CD1c-positive myeloid dendritic cell (primary cell): ENCODE measurements around the gene HSPA6.
A peak's percentile ranks its signal among the peaks of the same experiment; 100 is the strongest.
"Not testable (repeated sequence)": the region's sequence is repeated elsewhere in the genome, so short reads cannot be mapped to it uniquely, and the experiment has no call there.

Source experiments
- DNase-seq: peaks from one replicate; pipeline ENCODE4 v3.0.0-alpha.2; 2016; ENCODE audit errors: extremely low spot score

The HSPA6 gene

GRCh38 chr1:161523817-161524741, at the start of gene HSPA6:
TSS of gene HSPA6 (plus strand) at chr1:161524540. CDS start at chr1:161524659, 119 bp downstream.
- peak; percentile 94 for DNase-seq

- not testable (repeated sequence) for DNase-seq
Observed at GRCh38 chr1:161477711-161478110, 46.6 kb upstream of the HSPA6 start.

GRCh38 chr1:161478985-161479384, 45.4 kb upstream of the HSPA6 start:
- DNase-seq, result no peak

- no peak for DNase-seq
Observed at GRCh38 chr1:161480381-161481035, 43.8 kb upstream of the HSPA6 start.

- no peak for DNase-seq
Observed at GRCh38 chr1:161481624-161482392, 42.5 kb upstream of the HSPA6 start.

GRCh38 chr1:161482610-161483009, 41.7 kb upstream of the HSPA6 start:
- no peak for DNase-seq

GRCh38 chr1:161483361-161483760, 41.0 kb upstream of the HSPA6 start:
- no peak for DNase-seq

- peak; percentile 40 for DNase-seq
Observed at GRCh38 chr1:161484613-161485012, 39.7 kb upstream of the HSPA6 start.

GRCh38 chr1:161486806-161487741, 37.3 kb upstream of the HSPA6 start:
- peak; percentile 85 for DNase-seq

GRCh38 chr1:161491472-161491871, 32.9 kb upstream of the HSPA6 start:
- peak; percentile 57 for DNase-seq

GRCh38 chr1:161492827-161493226, 31.5 kb upstream of the HSPA6 start:
- no peak for DNase-seq

- no peak for DNase-seq
Observed at GRCh38 chr1:161494091-161494735, 30.1 kb upstream of the HSPA6 start.

- DNase-seq, result no peak
Observed at GRCh38 chr1:161495490-161495889, 28.9 kb upstream of the HSPA6 start.

GRCh38 chr1:161497961-161498360, 26.4 kb upstream of the HSPA6 start:
- DNase-seq, result no peak

- no peak for DNase-seq
Observed at GRCh38 chr1:161498646-161499045, 25.7 kb upstream of the HSPA6 start.

GRCh38 chr1:161499099-161500039, 25.0 kb upstream of the HSPA6 start:
- DNase-seq, result peak; percentile 86

- DNase-seq, result peak; percentile 29
Observed at GRCh38 chr1:161501234-161501633, 23.1 kb upstream of the HSPA6 start.

GRCh38 chr1:161502181-161502580, 22.2 kb upstream of the HSPA6 start:
- no peak for DNase-seq

- no peak for DNase-seq
Observed at GRCh38 chr1:161502641-161503393, 21.5 kb upstream of the HSPA6 start.
